ENCODE data around the gene SETBP1. TPM values are rescaled to one million over a fixed set of nuclear protein-coding genes. Genes with fewer than 3 reads are reported as not detected.

Gene SETBP1
- total and polyA plus RNA-seq, 2 of the 13 experiments (the other 11 are each of a cell fraction or from before 2014, with no cell fraction given): 0.18 to 0.65 TPM

- Histone ChIP-seq H3K4me2 (ENCODE audit: low read depth, low read length) (no peak overlapping the region), H3K4me3 (replicated peaks in 1 of 3; ENCODE audit: insufficient read depth in 1 of 3, low read depth in 2 of 3, low read length in 3 of 3) (no peak overlapping the region), H3K27me3 (ENCODE audit: control insufficient read depth in 1 of 2, insufficient read depth in 2 of 2, low read length in 2 of 2) (no peaks in the 10 kb centered on the region), H3K79me2 (ENCODE audit: insufficient read depth, low read length) (no peaks in the 10 kb centered on the region), H2AFZ (ENCODE audit: low read length) (no peak overlapping the region), H3K27ac (ENCODE audit: extremely low read length, insufficient read depth, low read length) (no peak overlapping the region), H3K9ac (ENCODE audit: insufficient read depth, low read depth, low read length) (no peak overlapping the region), H3K9me3 (ENCODE audit: low read length) (no peaks in the 10 kb centered on the region; the same call in 1 of the 2 replicates), H3K36me3 (replicated peaks in 1 of 2; ENCODE audit: control insufficient read depth in 1 of 2, insufficient read depth in 2 of 2, low read length in 2 of 2) (no peaks in the 10 kb centered on the region), H3K4me1 (ENCODE audit: insufficient read depth, low read length) (no peaks in the 10 kb centered on the region), H4K20me1 (ENCODE audit: insufficient read depth, low read length) (no peaks in the 10 kb centered on the region)
- FAIRE-seq (no peak), ATAC-seq (no peak), DNase-seq (ENCODE audit: low spot score) (no peak)
- BruUV-seq (replicated peaks): no TSS peak
- intact Hi-C loops (cut with micrococcal nuclease; ENCODE audit: unreplicated experiment) (no loop called here), in situ Hi-C loops (cut with HindIII; ENCODE audit: extremely low pct_ligation_motif_present, low pct_unique_long_range_greater_than_20kb) (no loop called here)
- no peak for TF ChIP-seq NR2F1 (CRISPR knock-in tag; IDR thresholded peaks at IDR 0.05)
- no peak for TF ChIP-seq NR3C1 (CRISPR knock-in tag; IDR thresholded peaks at IDR 0.05)
- TF ChIP-seq FOXO1 (CRISPR knock-in tag; IDR thresholded peaks at IDR 0.05): no peak
- no peak for TF ChIP-seq ZBTB38 (CRISPR knock-in tag; IDR thresholded peaks at IDR 0.05)
- 52% methylated on average over 2 of the region's 2 CpGs for WGBS (ENCODE audit: low lambda C conversion rate)
- CTCF ChIA-PET (ENCODE audit: low intra/inter-chr PET ratio, low total read pairs): no interaction called here
- POLR2A ChIA-PET: no interaction called here
These were observed 379.0 kb downstream of the SETBP1 start for GRCh38 chr18:45059695-45060094.

- H3K27me3 ChIP-seq (ENCODE audit: control insufficient read depth in 1 of 2, insufficient read depth in 2 of 2, low read length in 2 of 2): no peaks in the 10 kb centered on the region
- H3K9ac ChIP-seq (ENCODE audit: insufficient read depth, low read depth, low read length): no peak overlapping the region
- no peak for FAIRE-seq
- intact Hi-C loops (cut with micrococcal nuclease; ENCODE audit: unreplicated experiment): no loop called here
- ChIA-PET CTCF (ENCODE audit: low intra/inter-chr PET ratio, low total read pairs) (no interaction called here), POLR2A (no interaction called here)
- DNase-seq (ENCODE audit: low spot score): no peak
- no peak overlapping the region for H3K27ac ChIP-seq (ENCODE audit: extremely low read length, insufficient read depth, low read length)
- H3K36me3 ChIP-seq (replicated peaks in 1 of 2; ENCODE audit: control insufficient read depth in 1 of 2, insufficient read depth in 2 of 2, low read length in 2 of 2): no peaks in the 10 kb centered on the region
- H3K4me1 ChIP-seq (ENCODE audit: insufficient read depth, low read length): no peaks in the 10 kb centered on the region
- ATAC-seq: no peak
- H3K79me2 ChIP-seq (ENCODE audit: insufficient read depth, low read length): no peaks in the 10 kb centered on the region
- no peak overlapping the region for H3K4me2 ChIP-seq (ENCODE audit: low read depth, low read length)
- no peaks in the 10 kb centered on the region; the same call in 1 of the 2 replicates for H3K9me3 ChIP-seq (ENCODE audit: low read length)
- no TSS peak for BruUV-seq (replicated peaks)
- no peaks in the 10 kb centered on the region for H4K20me1 ChIP-seq (ENCODE audit: insufficient read depth, low read length)
- no peak overlapping the region for H2AFZ ChIP-seq (ENCODE audit: low read length)
- H3K4me3 ChIP-seq (replicated peaks in 1 of 3; ENCODE audit: insufficient read depth in 1 of 3, low read depth in 2 of 3, low read length in 3 of 3): no peak overlapping the region
- in situ Hi-C loops (cut with HindIII; ENCODE audit: extremely low pct_ligation_motif_present, low pct_unique_long_range_greater_than_20kb): no loop called here
- no peak for TF ChIP-seq HIC2 (CRISPR knock-in tag; IDR thresholded peaks at IDR 0.05; ENCODE audit: low read depth)
- 0 out of 2 replicates have a peak, but pooled peaks have one; percentile 40 for TF ChIP-seq CEBPB (IDR thresholded peaks at IDR 0.05; ENCODE audit: borderline replicate concordance, low read depth, low read length)
These were observed 379.4 kb downstream of the SETBP1 start for GRCh38 chr18:45060102-45060501.
